GM15510 (cell line): ENCODE data around the gene SHFL.

Experiments used
- POLR2A ChIP-seq: IDR thresholded peaks from 3 replicates; pipeline ENCODE4 v1.6.1; 2011; ENCODE audit warnings: borderline replicate concordance; ENCODE audit not compliant: insufficient read length; ENCODE audit errors: extremely low read depth

The SHFL gene

DNA sequence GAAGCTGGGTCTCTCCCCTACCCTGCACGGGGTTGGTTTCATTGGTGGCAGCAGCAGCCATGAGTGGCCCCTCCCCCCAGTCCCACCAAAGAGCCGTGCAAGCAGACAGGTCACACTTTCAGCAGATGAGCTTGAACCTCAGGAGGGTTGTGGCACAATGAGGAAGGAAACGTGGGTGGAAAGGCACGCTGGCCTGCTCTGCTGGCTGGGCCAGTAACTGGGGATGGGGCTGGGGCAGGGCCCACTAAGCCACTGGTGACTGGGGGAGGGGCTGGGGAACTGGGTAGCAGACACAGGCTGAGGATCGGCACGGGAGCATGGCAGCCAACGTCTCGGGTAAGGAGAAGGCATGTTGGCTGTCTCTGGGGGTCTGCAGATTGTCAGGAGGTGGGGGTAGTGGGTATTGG lies 25.3 kb downstream of the SHFL start, which contains the start of gene P2RY11:
TSS of gene P2RY11 (plus strand) at position 289 of the 407 bp plus-strand sequence. CDS start at position 318, 29 bp downstream.
- TF ChIP-seq POLR2A, result peak; percentile 43

DNA sequence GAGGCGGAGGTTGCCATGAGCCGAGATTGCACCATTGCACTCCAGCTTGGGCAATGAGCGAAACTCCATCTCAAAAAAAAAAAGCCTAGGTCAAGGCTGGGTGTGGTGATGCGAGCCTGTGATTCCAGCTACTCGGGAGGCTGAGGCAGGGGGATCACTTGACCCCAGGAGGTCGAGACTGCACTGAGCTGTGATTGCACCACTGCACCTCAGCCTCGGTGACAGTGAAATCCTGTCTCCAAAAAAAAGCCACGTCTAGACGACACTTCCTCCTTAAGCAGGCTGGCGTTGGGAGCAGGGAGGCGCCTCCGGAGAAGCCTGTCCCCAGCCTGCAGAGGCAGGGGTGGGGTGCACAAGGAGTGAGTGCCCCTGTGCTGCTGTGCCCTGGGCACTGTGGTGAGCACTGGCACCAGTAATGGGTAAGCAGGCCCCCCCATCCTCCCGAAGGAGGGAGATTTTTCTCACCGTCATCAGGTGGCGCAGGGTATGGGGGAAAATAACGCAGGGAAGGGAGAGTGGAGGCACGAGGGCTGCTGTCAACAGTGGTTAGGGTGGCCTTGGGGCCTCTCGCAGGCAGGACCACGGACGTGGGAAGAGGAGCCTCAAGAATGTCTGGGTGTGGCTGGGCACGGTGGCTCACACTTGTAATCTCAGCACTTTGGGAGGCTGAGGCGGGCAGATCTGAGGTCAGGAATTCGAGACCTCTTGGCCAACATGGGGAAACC lies 26.1 kb downstream of the SHFL start:
- TF ChIP-seq POLR2A, result peak; percentile 25

DNA sequence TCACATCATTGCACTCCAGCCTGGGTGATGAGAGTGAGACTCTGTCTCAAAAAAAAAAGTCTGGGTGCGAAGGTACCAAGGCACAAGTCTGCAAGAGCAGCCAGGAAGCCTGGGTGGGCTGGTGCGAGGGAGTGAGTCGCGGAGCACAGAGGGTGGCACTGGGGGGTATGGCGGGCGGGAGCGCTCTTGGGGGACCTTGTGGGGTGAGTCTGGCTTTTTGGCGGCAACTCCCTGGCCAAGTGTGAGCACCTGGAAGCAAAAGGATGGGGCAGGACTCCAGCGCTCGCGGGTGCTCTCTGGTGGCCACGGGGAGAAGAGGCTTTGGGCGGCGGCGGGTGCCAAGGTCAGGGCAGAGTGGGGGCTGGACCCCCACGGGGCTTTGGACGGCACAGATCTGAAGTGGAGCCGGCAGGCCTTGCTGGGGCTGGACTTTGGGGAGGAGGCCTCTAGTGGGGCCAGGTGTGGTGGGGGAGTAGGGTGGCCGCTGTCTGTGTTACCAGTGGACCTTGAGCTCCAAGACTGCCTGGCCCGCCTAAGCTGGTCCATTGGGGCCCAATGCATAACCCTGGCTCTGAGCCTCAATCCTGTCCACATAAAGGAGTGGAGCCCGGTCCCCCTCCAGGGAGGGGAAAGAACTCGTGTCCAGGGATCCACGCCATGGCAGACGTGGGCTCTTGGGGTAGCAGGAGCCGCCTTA lies 26.9 kb downstream of the SHFL start:
- TF ChIP-seq POLR2A, result peak; percentile 37

DNA sequence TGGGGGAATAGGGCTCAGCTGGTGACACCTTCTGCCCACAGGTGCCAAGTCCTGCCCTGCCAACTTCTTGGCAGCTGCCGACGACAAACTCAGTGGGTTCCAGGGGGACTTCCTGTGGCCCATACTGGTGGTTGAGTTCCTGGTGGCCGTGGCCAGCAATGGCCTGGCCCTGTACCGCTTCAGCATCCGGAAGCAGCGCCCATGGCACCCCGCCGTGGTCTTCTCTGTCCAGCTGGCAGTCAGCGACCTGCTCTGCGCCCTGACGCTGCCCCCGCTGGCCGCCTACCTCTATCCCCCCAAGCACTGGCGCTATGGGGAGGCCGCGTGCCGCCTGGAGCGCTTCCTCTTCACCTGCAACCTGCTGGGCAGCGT lies 27.5 kb downstream of the SHFL start:
- TF ChIP-seq POLR2A, result peak; percentile 43

DNA sequence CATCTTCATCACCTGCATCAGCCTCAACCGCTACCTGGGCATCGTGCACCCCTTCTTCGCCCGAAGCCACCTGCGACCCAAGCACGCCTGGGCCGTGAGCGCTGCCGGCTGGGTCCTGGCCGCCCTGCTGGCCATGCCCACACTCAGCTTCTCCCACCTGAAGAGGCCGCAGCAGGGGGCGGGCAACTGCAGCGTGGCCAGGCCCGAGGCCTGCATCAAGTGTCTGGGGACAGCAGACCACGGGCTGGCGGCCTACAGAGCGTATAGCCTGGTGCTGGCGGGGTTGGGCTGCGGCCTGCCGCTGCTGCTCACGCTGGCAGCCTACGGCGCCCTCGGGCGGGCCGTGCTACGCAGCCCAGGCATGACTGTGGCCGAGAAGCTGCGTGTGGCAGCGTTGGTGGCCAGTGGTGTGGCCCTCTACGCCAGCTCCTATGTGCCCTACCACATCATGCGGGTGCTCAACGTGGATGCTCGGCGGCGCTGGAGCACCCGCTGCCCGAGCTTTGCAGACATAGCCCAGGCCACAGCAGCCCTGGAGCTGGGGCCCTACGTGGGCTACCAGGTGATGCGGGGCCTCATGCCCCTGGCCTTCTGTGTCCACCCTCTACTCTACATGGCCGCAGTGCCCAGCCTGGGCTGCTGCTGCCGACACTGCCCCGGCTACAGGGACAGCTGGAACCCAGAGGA lies 28.0 kb downstream of the SHFL start:
- no peak for TF ChIP-seq POLR2A

DNA sequence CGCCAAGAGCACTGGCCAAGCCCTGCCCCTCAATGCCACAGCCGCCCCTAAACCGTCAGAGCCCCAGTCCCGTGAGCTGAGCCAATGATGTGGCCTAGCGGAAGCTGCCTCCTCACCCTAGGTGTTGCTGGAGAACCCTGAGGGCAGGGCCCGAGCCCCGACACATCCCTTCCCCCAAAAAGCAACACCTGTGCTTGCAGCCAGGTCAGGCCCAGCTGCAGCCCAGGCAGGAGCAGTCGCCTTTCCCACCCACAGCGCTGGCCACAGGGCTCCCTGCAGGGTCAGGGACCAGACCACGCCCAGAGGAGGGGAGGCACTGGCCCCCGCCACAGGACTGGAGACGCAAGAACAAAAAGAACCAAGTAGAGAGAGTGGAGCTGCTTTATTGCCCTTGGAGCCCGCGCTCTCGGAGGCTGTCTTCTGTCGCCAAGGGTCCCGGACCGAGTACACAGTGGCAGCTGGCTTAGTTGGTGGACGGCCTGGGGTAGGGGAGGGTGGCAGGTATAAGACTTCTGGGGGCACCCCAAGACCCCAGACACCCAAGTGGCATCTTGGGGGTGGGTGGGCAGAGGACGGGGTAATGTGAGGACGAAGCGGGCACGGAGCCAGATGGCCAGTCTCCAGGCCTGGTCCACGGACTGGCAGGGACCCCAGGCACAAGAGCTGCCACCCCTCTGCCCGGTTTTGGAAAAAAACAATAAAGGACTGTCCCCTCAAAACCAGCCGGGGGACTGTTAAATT lies 28.7 kb downstream of the SHFL start:
- peak; percentile 28 for TF ChIP-seq POLR2A

DNA sequence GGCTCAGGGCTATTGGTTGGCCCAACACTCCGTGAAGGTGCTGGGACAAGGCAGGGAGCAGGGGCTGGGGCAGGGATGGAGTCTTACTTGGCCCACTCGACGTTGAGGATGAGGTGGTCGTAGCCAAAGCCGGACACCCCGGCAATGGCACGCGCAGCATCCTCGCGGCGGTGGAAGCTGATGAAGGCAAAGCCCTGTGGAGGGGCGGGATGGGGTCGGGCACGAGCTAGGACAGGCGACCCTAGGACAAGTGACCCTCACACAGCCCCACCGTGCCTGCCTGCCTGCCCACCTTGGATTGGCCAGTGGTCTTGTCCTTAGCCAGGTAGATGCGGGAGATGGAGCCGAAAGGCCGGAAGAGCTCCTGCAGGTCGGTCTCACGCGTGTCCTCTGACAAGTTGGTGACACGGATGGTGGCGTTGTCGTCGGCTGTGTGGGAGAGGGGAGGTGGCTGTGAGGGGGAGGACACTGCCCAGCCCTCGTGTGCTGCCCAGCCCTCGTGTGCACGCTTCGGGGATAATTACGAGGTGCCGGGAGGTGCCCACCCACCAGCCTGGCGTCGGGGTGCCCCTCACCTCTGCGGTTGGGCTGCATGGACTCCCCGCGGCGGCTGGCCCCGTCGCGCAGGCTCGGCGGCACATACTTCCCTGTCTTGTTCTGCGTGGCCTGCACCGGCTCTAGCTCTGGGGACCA lies 29.4 kb downstream of the SHFL start:
- TF ChIP-seq POLR2A, result peak; percentile 37

DNA sequence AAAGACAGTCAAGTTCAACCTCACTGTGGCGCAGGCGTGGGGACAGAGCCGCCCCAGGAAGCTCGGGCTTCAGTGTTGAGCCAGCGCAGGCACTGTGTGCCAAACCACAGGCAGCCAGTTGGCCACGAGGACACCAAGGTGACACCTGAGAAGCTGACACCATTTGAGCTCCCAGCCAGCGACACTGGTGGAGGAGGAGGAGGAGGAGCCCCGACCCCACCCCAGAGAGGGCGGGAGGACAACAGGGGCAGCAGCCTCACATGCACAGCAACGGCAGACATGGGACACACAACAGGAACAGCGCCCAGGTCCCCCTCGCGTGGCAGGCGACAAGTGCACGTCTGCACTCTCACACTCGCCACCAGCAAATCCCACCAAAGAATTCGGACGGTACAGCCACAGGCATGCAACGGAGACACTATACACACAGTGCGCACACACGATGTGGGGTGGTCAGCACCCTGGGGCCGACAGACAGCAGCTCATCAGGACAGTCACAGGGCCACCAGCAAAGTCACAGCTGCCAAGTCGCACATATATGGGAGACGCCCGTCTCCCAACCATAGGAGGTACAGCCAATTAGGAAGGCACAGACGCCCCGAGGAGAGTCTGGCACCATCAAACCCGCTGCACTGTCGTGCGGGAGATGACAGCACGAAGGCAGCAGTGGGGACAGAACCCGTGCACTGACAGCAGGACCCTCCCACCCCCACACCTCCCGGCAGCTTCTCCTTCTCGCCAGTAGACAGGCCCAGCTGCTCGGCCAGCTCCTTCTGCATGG lies 30.2 kb downstream of the SHFL start:
- TF ChIP-seq POLR2A, result peak; percentile 12

DNA sequence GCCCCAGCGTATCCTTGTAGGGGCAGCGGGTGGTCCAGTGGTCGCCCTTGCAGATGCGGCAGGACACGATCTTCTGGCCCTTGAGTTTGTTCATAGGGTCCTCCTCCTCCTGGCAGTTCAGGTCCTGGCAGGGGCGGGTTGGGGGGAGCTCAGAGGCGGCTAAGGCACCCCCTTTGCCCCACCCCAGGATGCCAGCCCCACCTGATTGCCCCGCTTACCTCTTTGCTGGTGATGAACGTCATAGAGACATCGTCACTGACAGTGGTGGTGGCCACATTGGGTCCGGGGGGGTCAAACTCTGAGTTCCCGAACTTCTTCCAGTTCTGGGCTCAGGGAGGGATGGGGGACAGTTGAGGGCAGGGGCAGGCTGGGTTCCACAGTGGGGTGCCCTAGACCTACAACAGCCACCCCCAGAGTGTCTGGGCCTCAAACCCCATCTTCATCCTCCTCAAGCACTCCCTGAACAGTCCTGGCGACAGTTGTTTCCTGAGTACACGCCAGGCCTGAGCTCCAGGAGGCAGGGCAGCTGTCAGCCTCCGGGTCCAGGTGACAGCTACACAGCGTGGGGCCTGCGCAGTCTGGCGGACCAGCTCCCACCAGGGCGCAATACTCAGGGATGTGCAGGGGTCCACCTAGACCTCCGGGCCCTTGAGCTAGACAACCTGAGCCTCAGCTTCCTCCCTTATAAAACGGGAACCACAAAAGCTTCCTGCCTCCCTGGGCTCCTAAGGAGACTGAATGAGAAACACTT lies 30.9 kb downstream of the SHFL start:
- no peak for TF ChIP-seq POLR2A

DNA sequence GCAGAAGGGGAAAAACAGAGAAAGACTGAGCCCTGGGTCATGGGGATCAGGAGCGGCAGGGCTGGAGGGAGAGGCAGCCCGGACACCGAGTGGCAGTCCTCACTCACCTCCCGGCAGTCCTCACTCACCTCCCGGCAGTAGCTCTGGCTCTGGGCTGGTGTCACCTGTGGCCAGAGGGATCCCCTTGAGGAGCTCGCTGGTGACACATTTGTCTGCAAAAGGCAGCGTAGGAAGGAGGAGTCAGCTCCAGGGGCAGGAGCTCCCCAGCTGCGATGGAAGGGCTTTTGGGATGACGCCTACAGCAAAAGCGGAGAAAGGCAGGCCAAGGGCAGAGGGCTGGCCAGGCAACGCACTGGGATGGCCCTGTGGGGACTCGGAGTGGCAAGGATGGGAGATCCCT lies 32.8 kb downstream of the SHFL start:
- no peak for TF ChIP-seq POLR2A

DNA sequence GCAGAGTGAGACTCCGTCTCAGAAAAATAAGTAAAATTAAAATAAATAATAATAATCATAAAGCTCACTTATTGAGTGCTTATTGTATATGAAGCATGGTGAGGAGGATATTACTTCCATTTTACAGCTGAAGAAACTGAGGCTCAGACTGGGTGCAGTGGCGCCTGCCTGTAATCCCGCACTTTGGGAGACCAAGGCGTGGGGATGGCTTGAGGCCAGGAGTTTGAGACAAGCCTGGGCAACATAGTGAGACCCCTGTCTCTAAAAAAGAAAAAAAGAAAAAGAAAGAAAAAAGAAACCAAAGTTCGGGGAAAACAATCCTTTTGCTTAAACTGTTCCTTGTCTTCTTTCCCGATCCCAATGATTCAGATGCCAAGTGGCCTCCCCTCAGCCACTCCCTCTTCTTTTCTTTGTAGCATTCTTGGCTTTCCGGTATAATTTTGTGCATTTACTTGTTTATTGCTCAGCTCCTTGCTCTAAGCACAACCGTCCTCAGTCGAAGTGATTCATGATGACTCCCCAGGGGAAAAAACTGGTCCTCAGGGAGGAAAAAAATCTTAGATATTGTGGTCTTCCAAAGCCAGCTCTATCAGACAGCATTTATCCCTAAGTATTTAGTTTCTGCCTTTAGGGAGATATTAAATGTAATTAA lies 34.5 kb downstream of the SHFL start:
- TF ChIP-seq POLR2A, result no peak

DNA sequence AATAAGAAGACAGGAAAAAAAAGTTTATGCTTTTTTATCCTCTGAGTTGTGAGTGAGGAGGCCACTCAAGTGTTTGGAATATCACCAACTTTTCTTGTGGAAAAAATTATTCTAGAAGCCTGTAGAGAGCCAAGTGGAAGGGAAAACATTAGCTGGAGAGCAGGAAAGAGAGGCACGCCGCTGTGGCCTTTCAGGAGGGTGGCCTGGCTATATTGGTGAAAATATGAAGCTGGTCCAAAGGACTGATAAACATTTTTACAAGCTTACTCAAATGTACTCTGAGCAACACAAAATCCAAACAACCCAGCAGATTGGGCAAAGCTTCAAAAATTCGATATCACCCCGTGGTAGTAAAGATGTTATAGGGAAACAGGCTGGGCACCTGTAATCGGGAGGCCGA lies 35.9 kb downstream of the SHFL start:
- TF ChIP-seq POLR2A, result no peak
